Measurements from ENCODE around the gene HRG. TPM values are rescaled to one million over a fixed set of nuclear protein-coding genes. Genes with fewer than 3 reads are reported as not detected.
"Not testable (repeated sequence)": the region's sequence is repeated elsewhere in the genome, so short reads cannot be mapped to it uniquely, and the experiment has no call there.

Gene HRG
- total RNA-seq, 1 donor from 2014 or later: not detected

GRCh38 chr3:186696522-186696921 is 30.7 kb downstream of the HRG start:
- no peak overlapping the region for H2AFZ ChIP-seq (ENCODE audit: low read depth, low read length)

GRCh38 chr3:186697510-186697909 is 31.7 kb downstream of the HRG start:
- Mint-ChIP-seq H3K9me3 (ENCODE audit: unreplicated experiment) (no peaks in the 10 kb centered on the region), H3K4me3 (ENCODE audit: unreplicated experiment) (no peak overlapping the region), H3K4me1 (ENCODE audit: low read depth, unreplicated experiment) (peaks cover 2% of the 10 kb centered on the region), H3K36me3 (ENCODE audit: low read depth, unreplicated experiment) (no peaks in the 10 kb centered on the region), H3K27me3 (ENCODE audit: low read depth, unreplicated experiment) (peaks cover 7% of the 10 kb centered on the region), H3K27ac (ENCODE audit: unreplicated experiment) (no peak overlapping the region)
- no peaks in the 10 kb centered on the region for H4K20me1 ChIP-seq (ENCODE audit: insufficient read depth, low read length)
- H3K4me1 ChIP-seq (ENCODE audit: insufficient read depth, low read length): no peaks in the 10 kb centered on the region
- H3K27me3 ChIP-seq (ENCODE audit: insufficient read depth, low read length): peaks cover 8% of the 10 kb centered on the region
- H3K79me2 ChIP-seq (ENCODE audit: insufficient read depth, low read length): no peaks in the 10 kb centered on the region
- no peak overlapping the region for H3K9ac ChIP-seq (ENCODE audit: low read length)
- H3K36me3 ChIP-seq (ENCODE audit: insufficient read depth, low read length): no peaks in the 10 kb centered on the region
- no peak overlapping the region for H3K4me3 ChIP-seq (ENCODE audit: insufficient read depth, low read depth, low read length)
- no peak overlapping the region for H3K4me2 ChIP-seq (ENCODE audit: low read length)
- no peak for TF ChIP-seq EZH2 (IDR thresholded peaks at IDR 0.05; ENCODE audit: insufficient read depth, low read length)
- no peak for TF ChIP-seq CTCF (IDR thresholded peaks at IDR 0.05; ENCODE audit: insufficient read depth, low read depth, low read length)
- H2AFZ ChIP-seq (ENCODE audit: low read depth, low read length): no peak overlapping the region
- DNase-seq (ENCODE audit: low read depth) (no peak), FAIRE-seq (no peak)
- no peak overlapping the region for H3K27ac ChIP-seq (ENCODE audit: low read depth, low read length)
- no peaks in the 10 kb centered on the region for H3K9me3 ChIP-seq (ENCODE audit: insufficient read depth, low read depth, low read length)

More at GRCh38 chr3:186696522-186696921, 30.7 kb downstream of the HRG start:
- Histone ChIP-seq H3K27ac (ENCODE audit: low read depth, low read length) (no peak overlapping the region), H3K4me1 (ENCODE audit: insufficient read depth, low read length) (no peaks in the 10 kb centered on the region), H3K9me3 (ENCODE audit: insufficient read depth, low read depth, low read length) (no peaks in the 10 kb centered on the region), H3K4me2 (ENCODE audit: low read length) (no peak overlapping the region), H4K20me1 (ENCODE audit: insufficient read depth, low read length) (no peaks in the 10 kb centered on the region), H3K36me3 (ENCODE audit: insufficient read depth, low read length) (no peaks in the 10 kb centered on the region), H3K4me3 (ENCODE audit: insufficient read depth, low read depth, low read length) (no peak overlapping the region), H3K9ac (ENCODE audit: low read length) (no peak overlapping the region), H3K79me2 (ENCODE audit: insufficient read depth, low read length) (no peaks in the 10 kb centered on the region), H3K27me3 (ENCODE audit: insufficient read depth, low read length) (peaks cover 8% of the 10 kb centered on the region)
- H3K4me1 Mint-ChIP-seq (ENCODE audit: low read depth, unreplicated experiment): peaks cover 2% of the 10 kb centered on the region
- DNase-seq (ENCODE audit: low read depth) (no peak), FAIRE-seq (no peak)
- no peak overlapping the region for H3K4me3 Mint-ChIP-seq (ENCODE audit: unreplicated experiment)
- peaks cover 7% of the 10 kb centered on the region for H3K27me3 Mint-ChIP-seq (ENCODE audit: low read depth, unreplicated experiment)
- H3K9me3 Mint-ChIP-seq (ENCODE audit: unreplicated experiment): no peaks in the 10 kb centered on the region
- no peaks in the 10 kb centered on the region for H3K36me3 Mint-ChIP-seq (ENCODE audit: low read depth, unreplicated experiment)
- no peak for TF ChIP-seq CTCF (IDR thresholded peaks at IDR 0.05; ENCODE audit: insufficient read depth, low read depth, low read length)
- TF ChIP-seq EZH2 (IDR thresholded peaks at IDR 0.05; ENCODE audit: insufficient read depth, low read length): no peak
- H3K27ac Mint-ChIP-seq (ENCODE audit: unreplicated experiment): no peak overlapping the region

- no peaks in the 10 kb centered on the region for H3K36me3 Mint-ChIP-seq (ENCODE audit: low read depth, unreplicated experiment)
- no peak overlapping the region for H3K9ac ChIP-seq (ENCODE audit: low read length)
- H2AFZ ChIP-seq (ENCODE audit: low read depth, low read length): no peak overlapping the region
Observed at GRCh38 chr3:186700267-186700666, 34.5 kb downstream of the HRG start.

GRCh38 chr3:186702451-186702850 is 36.6 kb downstream of the HRG start:
- H3K27me3 ChIP-seq (ENCODE audit: insufficient read depth, low read length); H3K36me3 Mint-ChIP-seq (ENCODE audit: low read depth, unreplicated experiment); H3K4me3 Mint-ChIP-seq (ENCODE audit: unreplicated experiment); H3K79me2 ChIP-seq (ENCODE audit: insufficient read depth, low read length); H3K4me3 ChIP-seq (ENCODE audit: insufficient read depth, low read depth, low read length); H3K9me3 ChIP-seq (ENCODE audit: insufficient read depth, low read depth, low read length); H3K4me2 ChIP-seq (ENCODE audit: low read length); H3K9me3 Mint-ChIP-seq (ENCODE audit: unreplicated experiment); H3K9ac ChIP-seq (ENCODE audit: low read length); H4K20me1 ChIP-seq (ENCODE audit: insufficient read depth, low read length); H3K36me3 ChIP-seq (ENCODE audit: insufficient read depth, low read length); H3K4me1 ChIP-seq (ENCODE audit: insufficient read depth, low read length); H3K27ac ChIP-seq (ENCODE audit: low read depth, low read length); H3K27ac Mint-ChIP-seq (ENCODE audit: unreplicated experiment); FAIRE-seq; H2AFZ ChIP-seq (ENCODE audit: low read depth, low read length); DNase-seq (ENCODE audit: low read depth); H3K4me1 Mint-ChIP-seq (ENCODE audit: low read depth, unreplicated experiment): not testable (repeated sequence)
- H3K27me3 Mint-ChIP-seq (ENCODE audit: low read depth, unreplicated experiment): peaks cover 16% of the 10 kb centered on the region

More at GRCh38 chr3:186700267-186700666, 34.5 kb downstream of the HRG start:
- Mint-ChIP-seq H3K27ac (ENCODE audit: unreplicated experiment) (no peak overlapping the region), H3K27me3 (ENCODE audit: low read depth, unreplicated experiment) (peaks cover 11% of the 10 kb centered on the region), H3K9me3 (ENCODE audit: unreplicated experiment) (no peaks in the 10 kb centered on the region), H3K4me1 (ENCODE audit: low read depth, unreplicated experiment) (peaks cover 2% of the 10 kb centered on the region), H3K4me3 (ENCODE audit: unreplicated experiment) (no peak overlapping the region)
- FAIRE-seq (no peak), DNase-seq (ENCODE audit: low read depth) (no peak)
- H3K36me3 ChIP-seq (ENCODE audit: insufficient read depth, low read length): no peaks in the 10 kb centered on the region
- H4K20me1 ChIP-seq (ENCODE audit: insufficient read depth, low read length): no peaks in the 10 kb centered on the region
- H3K4me2 ChIP-seq (ENCODE audit: low read length): no peak overlapping the region
- H3K4me1 ChIP-seq (ENCODE audit: insufficient read depth, low read length): no peaks in the 10 kb centered on the region
- H3K79me2 ChIP-seq (ENCODE audit: insufficient read depth, low read length): no peaks in the 10 kb centered on the region
- no peak overlapping the region for H3K27ac ChIP-seq (ENCODE audit: low read depth, low read length)
- no peaks in the 10 kb centered on the region for H3K9me3 ChIP-seq (ENCODE audit: insufficient read depth, low read depth, low read length)
- H3K4me3 ChIP-seq (ENCODE audit: insufficient read depth, low read depth, low read length): no peak overlapping the region
- TF ChIP-seq CTCF (IDR thresholded peaks at IDR 0.05; ENCODE audit: insufficient read depth, low read depth, low read length): no peak
- no peak for TF ChIP-seq EZH2 (IDR thresholded peaks at IDR 0.05; ENCODE audit: insufficient read depth, low read length)
- peaks cover 8% of the 10 kb centered on the region for H3K27me3 ChIP-seq (ENCODE audit: insufficient read depth, low read length)
